SK-N-SH treated with all-trans-retinoic acid at 6 μM for 48 hours (cell line): ENCODE results near the gene NEURL1.

Experiments used
- ATAC-seq: fragments of 200-7000 bp; cut with Tn5 transposase; 3 replicates; pipeline ENCODE4 v1.9.1; 2020; ENCODE audit warnings: mild to moderate bottlenecking, moderate library complexity
- ARNTL ChIP-seq: fragments of 450-650 bp; formaldehyde crosslinking; IDR thresholded peaks from 2 replicates; pipeline ENCODE4 v1.5.0; 2020; ENCODE audit warnings: low read depth, mild to moderate bottlenecking, moderate library complexity, borderline replicate concordance
- BACH2 ChIP-seq: fragments of 250-450 bp; sonication (Bioruptor Pico); IDR thresholded peaks from 2 replicates; pipeline ENCODE4 v1.9.0; 2021; ENCODE audit warnings: mild to moderate bottlenecking, borderline replicate concordance
- CREB5 ChIP-seq: fragments of 250-450 bp; sonication (Bioruptor Pico); IDR thresholded peaks from 2 replicates; pipeline ENCODE4 v1.5.1; 2020; ENCODE audit warnings: low read depth, mild to moderate bottlenecking, moderate library complexity
- CSDC2 ChIP-seq: fragments of 250-450 bp; sonication (Bioruptor Pico); IDR thresholded peaks from 2 replicates; pipeline ENCODE4 v1.5.0; 2020; ENCODE audit warnings: mild to moderate bottlenecking, moderate library complexity
- GLIS3 ChIP-seq: fragments of 250-450 bp; sonication (Bioruptor Pico); IDR thresholded peaks from 2 replicates; pipeline ENCODE4 v1.5.0; 2020; ENCODE audit warnings: mild to moderate bottlenecking, moderate library complexity
- ISL1 ChIP-seq: fragments of 250-450 bp; sonication (Bioruptor Pico); IDR thresholded peaks from 2 replicates; pipeline ENCODE4 v2.1.2; 2022; ENCODE audit warnings: mild to moderate bottlenecking, moderate library complexity
- OSR1 ChIP-seq: fragments of 250-450 bp; sonication (Bioruptor Pico); IDR thresholded peaks from 2 replicates; pipeline ENCODE4 v1.8.0; 2022; ENCODE audit warnings: moderate library complexity, mild to moderate bottlenecking, inconsistent platforms
- PATZ1 ChIP-seq: fragments of 250-450 bp; sonication (Bioruptor Pico); IDR thresholded peaks from 2 replicates; pipeline ENCODE4 v1.8.0; 2020; ENCODE audit warnings: mild to moderate bottlenecking, moderate library complexity, borderline replicate concordance
- POU6F1 ChIP-seq: fragments of 250-450 bp; sonication (Bioruptor Pico); IDR thresholded peaks from 2 replicates; pipeline ENCODE4 v1.8.0; 2021; ENCODE audit warnings: low read depth, mild to moderate bottlenecking, moderate library complexity, borderline replicate concordance
- PPARA ChIP-seq: fragments of 250-450 bp; sonication (Bioruptor Pico); IDR thresholded peaks from 2 replicates; pipeline ENCODE4 v1.5.0; 2020; ENCODE audit warnings: mild to moderate bottlenecking, borderline replicate concordance
- RARB ChIP-seq: fragments of 250-450 bp; sonication (Bioruptor Pico); IDR thresholded peaks from 2 replicates; pipeline ENCODE4 v1.8.0; 2021; ENCODE audit warnings: mild to moderate bottlenecking, moderate library complexity
- SNAI2 ChIP-seq: fragments of 250-450 bp; sonication (Bioruptor Pico); IDR thresholded peaks from 2 replicates; pipeline ENCODE4 v1.5.0; 2020; ENCODE audit warnings: mild to moderate bottlenecking, moderate library complexity
- TCF4 ChIP-seq: fragments of 250-450 bp; sonication (Bioruptor Pico); IDR thresholded peaks from 2 replicates; pipeline ENCODE4 v1.8.0; 2021; ENCODE audit warnings: mild to moderate bottlenecking, moderate library complexity, borderline replicate concordance
- TOX ChIP-seq: fragments of 250-450 bp; sonication (Bioruptor Pico); IDR thresholded peaks from 2 replicates; pipeline ENCODE4 v1.8.0; 2021; ENCODE audit warnings: mild to moderate bottlenecking, moderate library complexity, borderline replicate concordance
- TSHZ2 ChIP-seq: fragments of 250-450 bp; sonication (Bioruptor Pico); IDR thresholded peaks from 2 replicates; pipeline ENCODE4 v1.5.0; 2020; ENCODE audit warnings: mild to moderate bottlenecking, moderate library complexity
- ZC3H10 ChIP-seq: fragments of 250-450 bp; sonication (Bioruptor Pico); IDR thresholded peaks from 2 replicates; pipeline ENCODE4 v1.5.1; 2021; ENCODE audit warnings: mild to moderate bottlenecking, moderate library complexity
- ZFP3 ChIP-seq: fragments of 250-450 bp; sonication (Bioruptor Pico); IDR thresholded peaks from 2 replicates; pipeline ENCODE4 v1.5.0; 2020; ENCODE audit warnings: mild to moderate bottlenecking, moderate library complexity
- ZFP30 ChIP-seq: fragments of 450-650 bp; formaldehyde crosslinking; IDR thresholded peaks from 2 replicates; pipeline ENCODE4 v1.5.0; 2022; ENCODE audit warnings: mild to moderate bottlenecking, moderate library complexity
- ZNF565 ChIP-seq: fragments of 450-650 bp; formaldehyde crosslinking; conservative IDR thresholded peaks from 2 replicates; pipeline ENCODE4 v1.5.0; 2020; ENCODE audit warnings: low read depth, mild to moderate bottlenecking, moderate library complexity
- ZNF70 ChIP-seq: fragments of 450-650 bp; formaldehyde crosslinking; IDR thresholded peaks from 2 replicates; pipeline ENCODE4 v1.5.0; 2020; ENCODE audit warnings: mild to moderate bottlenecking, moderate library complexity
- ZNF8 ChIP-seq: fragments of 450-650 bp; formaldehyde crosslinking; IDR thresholded peaks from 2 replicates; pipeline ENCODE4 v1.5.0; 2020; ENCODE audit warnings: mild to moderate bottlenecking, moderate library complexity

The NEURL1 gene

GRCh38 chr10:103626178-103626577, 132.7 kb downstream of the NEURL1 start:
- TF ChIP-seq TSHZ2 (CRISPR knock-in tag): no peak
- no peak for TF ChIP-seq CSDC2 (CRISPR knock-in tag)
- TF ChIP-seq RARB (CRISPR knock-in tag): no peak
- TF ChIP-seq ZNF70: no peak
- no peak for TF ChIP-seq OSR1 (CRISPR knock-in tag)
- TF ChIP-seq PPARA (CRISPR knock-in tag): no peak
- TF ChIP-seq ZFP30 (CRISPR knock-in tag): no peak
- TF ChIP-seq BACH2 (CRISPR knock-in tag): no peak
- no peak for TF ChIP-seq POU6F1 (CRISPR knock-in tag)
- TF ChIP-seq TOX (CRISPR knock-in tag): no peak
- no peak for TF ChIP-seq TCF4 (CRISPR knock-in tag)
- no peak for TF ChIP-seq ZC3H10 (CRISPR knock-in tag)
- ATAC-seq: no peak

GRCh38 chr10:103627111-103627892, 133.8 kb downstream of the NEURL1 start:
- ATAC-seq: no peak
- TF ChIP-seq TSHZ2 (CRISPR knock-in tag) (no peak), PPARA (CRISPR knock-in tag) (no peak), SNAI2 (CRISPR knock-in tag) (no peak), TCF4 (CRISPR knock-in tag) (no peak), OSR1 (CRISPR knock-in tag) (no peak), CREB5 (CRISPR knock-in tag) (no peak), ZNF565 (CRISPR knock-in tag) (no peak), PATZ1 (CRISPR knock-in tag) (no peak), CSDC2 (CRISPR knock-in tag) (no peak), ZNF70 (no peak), BACH2 (CRISPR knock-in tag) (no peak), ISL1 (CRISPR knock-in tag) (no peak), ZFP30 (CRISPR knock-in tag) (no peak), ZC3H10 (CRISPR knock-in tag) (no peak), RARB (CRISPR knock-in tag) (no peak), GLIS3 (CRISPR knock-in tag) (no peak), ZFP3 (CRISPR knock-in tag) (no peak), TOX (CRISPR knock-in tag) (no peak), ARNTL (CRISPR knock-in tag) (no peak), ZNF8 (CRISPR knock-in tag) (no peak)
